Esophagus squamous epithelium (tissue), 5 donors: ENCODE data around the gene BLOC1S1. TPM values are rescaled to one million over a fixed set of nuclear protein-coding genes. Genes with fewer than 3 reads are reported as not detected.

Experiments used
- DNase-seq: peaks from one replicate; lab custom pipeline; 2025; lab: John Stamatoyannopoulos, UW
- H3K27ac ChIP-seq, 4 donors: fragments of 200-600 bp; sonication (generic); one replicate each; pipeline ENCODE4 v1.5.1; 2016 to 2019; ENCODE audit warnings: mild to moderate bottlenecking in 1 of 4
- H3K27me3 ChIP-seq, 4 donors: fragments of 200-600 bp; sonication (generic); 1 replicate in 3 of 4; 2 replicates in 1 of 4; pipeline versions ENCODE4 v1.5.1 to v1.6.0; 2017 to 2021; ENCODE audit warnings: antibody characterized with exemption in 1 of 4
- H3K36me3 ChIP-seq, 3 donors: fragments of 200-600 bp; sonication (generic); one replicate each; pipeline ENCODE4 v1.5.1; 2016 to 2019
- H3K4me1 ChIP-seq, 3 donors: fragments of 200-600 bp; sonication (generic); one replicate each; pipeline ENCODE4 v1.5.1; 2017 to 2019
- H3K4me3 ChIP-seq, 4 donors: fragments of 200-600 bp; sonication (generic); 1 replicate in 3 of 4; 2 replicates in 1 of 4; pipeline ENCODE4 v1.5.1; 2016 to 2019; ENCODE audit warnings: mild to moderate bottlenecking in 2 of 4, moderate library complexity in 1 of 4
- H3K9me3 ChIP-seq, 3 donors: fragments of 200-600 bp; sonication (generic); one replicate each; pipeline ENCODE4 v1.5.1; 2016 to 2019
- POLR2A ChIP-seq, 4 donors: fragments of 450-650 bp; IDR thresholded peaks; one replicate each; pipeline ENCODE4 v1.6.1; 2017; ENCODE audit warnings: antibody characterized with exemption in 4 of 4, mild to moderate bottlenecking in 4 of 4, moderate library complexity in 3 of 4
- WGBS, 2 donors: methylation state at CpG; one replicate each; pipeline ENCODE4 v1.1.5; 2018; 5-methylcytosine and 5-hydroxymethylcytosine counted together
- intact Hi-C: fragments of 100-400 bp; cut with DNase I; formaldehyde crosslinking; loops from one replicate; pipeline ENCODE4 v1.15.0; 2022
- total RNA-seq, 4 donors: library from RNA; depleted of rRNA; stranded (reverse); fragments of >200 nt; gene quantifications; one replicate each; pipeline ENCODE4 v1.1.0, GENCODE V29; 2016
- TF ChIP-seq, protein P1 (sequence below), 6 experiments: fragments of 450-650 bp in 4 of 6; fragments of 200-600 bp in 2 of 6; sonication (generic) in 2 of 6; IDR thresholded peaks; one replicate each; pipeline ENCODE4 v1.5.1; 2016 to 2019; ENCODE audit warnings: antibody characterized with exemption in 6 of 6, mild to moderate bottlenecking in 4 of 6, moderate library complexity in 4 of 6
- donor health status: DM: yes; HTN: yes; CAD: no.

BLOC1S1 gene
- total RNA-seq, 4 donors from 2014 or later = 117 to 211 (median 178) TPM

DNA sequence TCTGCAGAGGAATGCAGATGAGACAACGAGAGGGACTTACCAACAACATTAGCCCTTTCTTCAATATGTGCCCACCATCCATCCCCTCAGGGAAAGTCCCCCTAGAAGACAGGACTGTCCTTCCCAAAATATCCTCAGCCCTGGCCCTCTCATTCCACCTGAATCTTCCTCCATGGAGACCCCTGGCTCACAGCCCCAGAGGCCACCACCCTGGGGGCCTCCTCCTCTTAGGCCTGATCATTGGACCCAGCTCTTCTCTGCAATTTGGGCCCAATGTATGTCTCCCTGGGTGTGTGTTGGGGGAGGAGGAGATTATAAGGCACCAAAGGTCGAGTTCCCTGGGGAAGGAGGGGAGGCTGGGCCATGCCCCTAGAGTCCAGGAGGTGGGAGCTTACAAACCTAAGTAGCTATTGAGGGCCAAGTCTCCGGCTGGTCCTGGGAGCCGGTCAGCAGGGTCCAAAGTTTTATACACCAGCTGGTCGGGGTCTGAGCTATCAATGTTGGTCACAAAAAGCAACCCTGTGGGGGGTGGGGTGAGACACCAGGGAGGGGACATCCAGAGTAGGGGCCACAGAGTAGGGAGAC is 16.3 kb upstream of the BLOC1S1 start:
- DNase-seq = no peak
- TF ChIP-seq, protein P1, sequence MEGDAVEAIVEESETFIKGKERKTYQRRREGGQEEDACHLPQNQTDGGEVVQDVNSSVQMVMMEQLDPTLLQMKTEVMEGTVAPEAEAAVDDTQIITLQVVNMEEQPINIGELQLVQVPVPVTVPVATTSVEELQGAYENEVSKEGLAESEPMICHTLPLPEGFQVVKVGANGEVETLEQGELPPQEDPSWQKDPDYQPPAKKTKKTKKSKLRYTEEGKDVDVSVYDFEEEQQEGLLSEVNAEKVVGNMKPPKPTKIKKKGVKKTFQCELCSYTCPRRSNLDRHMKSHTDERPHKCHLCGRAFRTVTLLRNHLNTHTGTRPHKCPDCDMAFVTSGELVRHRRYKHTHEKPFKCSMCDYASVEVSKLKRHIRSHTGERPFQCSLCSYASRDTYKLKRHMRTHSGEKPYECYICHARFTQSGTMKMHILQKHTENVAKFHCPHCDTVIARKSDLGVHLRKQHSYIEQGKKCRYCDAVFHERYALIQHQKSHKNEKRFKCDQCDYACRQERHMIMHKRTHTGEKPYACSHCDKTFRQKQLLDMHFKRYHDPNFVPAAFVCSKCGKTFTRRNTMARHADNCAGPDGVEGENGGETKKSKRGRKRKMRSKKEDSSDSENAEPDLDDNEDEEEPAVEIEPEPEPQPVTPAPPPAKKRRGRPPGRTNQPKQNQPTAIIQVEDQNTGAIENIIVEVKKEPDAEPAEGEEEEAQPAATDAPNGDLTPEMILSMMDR (IDR thresholded peaks at IDR 0.05) = no peak
- no peak for TF ChIP-seq POLR2A (IDR thresholded peaks at IDR 0.05)
- Histone ChIP-seq H3K4me1 (peaks cover 0 to 18% (median 0%) of the 10 kb centered on the region in 3 donors), H3K9me3 (no peaks in the 10 kb centered on the region), H3K27me3 (no peaks in the 10 kb centered on the region), H3K27ac (no peak overlapping the region), H3K4me3 (no peak overlapping the region), H3K36me3 (peaks cover 0 to 6% (median 0%) of the 10 kb centered on the region in 3 donors)
- intact Hi-C loops = no loop called here
- WGBS, 2 donors = 61 to 90% methylated on average over 4 of the region's 5 CpGs

DNA sequence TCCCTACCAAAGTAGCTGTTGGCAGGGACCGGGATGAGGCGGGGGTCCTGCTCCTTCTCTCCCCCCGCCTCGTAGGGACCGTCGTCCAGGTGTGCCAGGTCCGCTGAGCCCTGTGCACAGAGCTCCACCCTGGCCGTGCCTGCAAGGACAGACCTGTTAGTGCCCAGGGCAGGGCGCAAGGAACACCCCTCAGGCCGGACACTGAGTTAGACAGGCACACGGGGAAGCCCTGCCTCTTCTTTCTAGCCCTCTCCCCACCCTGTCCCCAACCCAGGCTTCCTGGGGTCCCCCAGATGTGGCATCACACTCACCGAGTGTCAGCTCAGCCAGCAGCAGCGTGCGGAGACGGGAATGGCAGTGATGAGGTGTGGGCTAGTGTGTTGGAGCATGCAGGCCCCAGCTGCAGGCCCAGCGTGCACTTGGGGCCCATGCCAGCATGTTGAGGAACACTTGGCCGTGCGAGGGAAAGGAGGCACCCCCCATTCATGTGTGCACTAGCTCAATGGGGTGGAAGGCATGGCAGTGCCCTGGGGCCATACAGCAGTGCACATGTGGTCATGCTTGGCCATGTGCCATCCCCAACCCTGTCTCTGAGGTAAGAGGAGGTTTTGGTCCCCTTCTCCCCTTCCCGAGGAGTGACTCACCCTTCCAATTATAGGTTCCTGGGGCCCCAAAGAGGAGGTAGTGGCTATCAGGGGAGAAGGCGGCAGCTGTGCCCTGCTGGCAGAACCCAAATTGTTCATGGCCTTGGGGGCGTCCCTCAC is 15.4 kb upstream of the BLOC1S1 start:
- intact Hi-C loops = no loop called here
- Histone ChIP-seq H3K4me1 (peaks cover 0 to 18% (median 0%) of the 10 kb centered on the region in 3 donors), H3K27ac (peak overlapping the region in 1 of 4 donors; percentile 3), H3K9me3 (no peaks in the 10 kb centered on the region), H3K27me3 (peaks cover 0 to 2% (median 0%) of the 10 kb centered on the region in 4 donors), H3K4me3 (no peak overlapping the region), H3K36me3 (peaks cover 0 to 6% (median 0%) of the 10 kb centered on the region in 3 donors)
- 67 to 78% methylated on average over 6 to 11 of the region's 21 CpGs for WGBS, 2 donors
- no peak for TF ChIP-seq POLR2A (IDR thresholded peaks at IDR 0.05)
- TF ChIP-seq, protein P1 (IDR thresholded peaks at IDR 0.05) = no peak
- no peak for DNase-seq

DNA sequence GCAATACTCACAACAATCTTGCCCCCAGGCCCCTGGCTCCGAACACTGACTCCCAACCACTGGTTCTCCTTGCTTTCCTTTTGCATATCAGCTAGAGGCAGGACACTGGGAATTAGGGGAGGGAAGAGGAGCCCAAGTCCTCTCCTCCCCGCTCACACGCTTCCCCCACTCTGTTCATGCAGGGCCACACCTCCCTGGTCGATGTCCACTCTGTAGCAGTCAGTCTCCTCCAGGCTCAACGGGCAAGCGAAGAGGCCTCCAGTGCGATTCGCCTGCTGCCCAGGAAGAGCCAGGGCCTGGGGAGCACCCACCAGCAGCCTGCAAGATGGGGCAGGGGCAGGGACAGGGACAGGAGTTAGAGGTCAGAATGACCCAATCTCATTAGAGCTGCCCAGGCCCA is 13.0 kb upstream of the BLOC1S1 start:
- Histone ChIP-seq H3K9me3 (no peaks in the 10 kb centered on the region), H3K27me3 (peaks cover 0 to 24% (median 1%) of the 10 kb centered on the region in 4 donors), H3K4me3 (peak overlapping the region in 2 of 4 donors; percentile 24 to 65), H3K36me3 (no peaks in the 10 kb centered on the region), H3K4me1 (peaks cover 0 to 37% (median 7%) of the 10 kb centered on the region in 3 donors), H3K27ac (peak overlapping the region in 3 of 4 donors; percentile 80 to 87 (median 82))
- 84 to 100% methylated on average over 2 to 4 of the region's 8 CpGs for WGBS, 2 donors
- TF ChIP-seq, protein P1 (IDR thresholded peaks at IDR 0.05) = no peak
- no peak for TF ChIP-seq POLR2A (IDR thresholded peaks at IDR 0.05)
- intact Hi-C loops = no loop called here
- DNase-seq = no peak

DNA sequence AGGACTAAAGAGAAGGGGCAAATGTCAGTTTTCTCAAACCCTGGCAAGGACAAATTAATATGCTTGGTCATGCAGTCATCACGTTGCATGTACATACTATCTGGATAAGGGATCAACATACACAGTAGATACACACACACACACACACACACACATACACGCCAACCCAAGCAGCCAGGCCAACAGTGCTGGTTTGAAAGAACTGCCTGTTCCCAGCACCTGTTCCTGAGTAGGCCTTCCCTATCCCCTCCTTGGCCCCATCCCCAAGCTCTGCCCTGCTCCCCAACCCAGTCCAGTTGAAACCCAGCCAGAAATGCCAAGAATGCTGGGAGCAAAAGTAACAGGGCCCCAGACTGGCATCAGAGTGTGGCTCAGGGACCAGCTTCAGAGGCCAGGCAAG is 12.6 kb upstream of the BLOC1S1 start:
- intact Hi-C loops = no loop called here
- Histone ChIP-seq H3K9me3 (no peaks in the 10 kb centered on the region), H3K27me3 (peaks cover 0 to 28% (median 1%) of the 10 kb centered on the region in 4 donors), H3K4me3 (peak overlapping the region in 2 of 4 donors; percentile 24 to 65), H3K36me3 (no peaks in the 10 kb centered on the region), H3K4me1 (peaks cover under 1 to 41% (median 11%) of the 10 kb centered on the region in 3 donors), H3K27ac (peak overlapping the region; percentile 37 to 87 (median 81))
- 50% methylated on average over 2 of the region's 2 CpGs; no CpG with 5 or more reads in 1 of the 2 donors for WGBS, 2 donors
- no peak for DNase-seq
- no peak for TF ChIP-seq POLR2A (IDR thresholded peaks at IDR 0.05)
- TF ChIP-seq, protein P1 (IDR thresholded peaks at IDR 0.05) = no peak
